HCT116 (cell line): ENCODE data around the gene LSAMP. TPM values are rescaled to one million over a fixed set of nuclear protein-coding genes. Genes with fewer than 3 reads are reported as not detected.

Source experiments
- ATAC-seq: fragments of 200-7000 bp; cut with Tn5 transposase; 2 replicates; pipeline ENCODE4 v1.9.1; 2020; ENCODE audit warnings: mild to moderate bottlenecking, moderate library complexity
- BruUV-seq: library from RNA; stranded (reverse); fragments of 400-500 nt; replicated peaks from 2 replicates; lab custom pipeline; 2021; lab: Mats Ljungman, UMichigan
- CTCF ChIA-PET: fragments of 300-600 bp; sonication (Branson Sonifier 250); formaldehyde crosslinking; loops from one replicate; lab custom pipeline; 2021; ENCODE audit warnings: antibody characterized with exemption; lab: Charles Lee
- POLR2A ChIA-PET: fragments of 300-600, 350-600 bp; sonication (Branson Sonifier 250); formaldehyde crosslinking; loops from one replicate; lab custom pipeline; 2021; ENCODE audit warnings: antibody characterized with exemption; lab: Charles Lee
- RAD21 ChIA-PET, 2 experiments: fragments of 300-600 bp; sonication (Branson Sonifier 250); formaldehyde crosslinking; loops; one replicate each; lab custom pipeline; 2023; ENCODE audit warnings: low total read pairs in 2 of 2; ENCODE audit not compliant: uncharacterized antibody in 2 of 2, unreplicated experiment in 2 of 2, low non-redundant PET in 1 of 2; lab: Charles Lee
- DNase-seq: peaks from one replicate; pipeline ENCODE4 v3.0.0-alpha.2; 2010; ENCODE audit warnings: low read depth, low spot score
- H2AFZ ChIP-seq: fragments of 200-600 bp; shearing (Covaris generic), sonication (generic); 2 replicates; pipeline ENCODE4 v1.6.1; 2017; ENCODE audit warnings: low read depth, mixed run types, mixed read lengths, antibody characterized with exemption, low read length; ENCODE audit not compliant: poor library complexity, severe bottlenecking
- H3K27ac ChIP-seq: 2 replicates; pipeline ENCODE4 v1.5.1; 2012; ENCODE audit warnings: low read depth, low read length
- H3K27me3 ChIP-seq: fragments of 200-600 bp; sonication (generic); 2 replicates; pipeline ENCODE4 v1.6.1; 2016; ENCODE audit warnings: mixed run types, low read length, mixed read lengths; ENCODE audit not compliant: insufficient read depth
- H3K36me3 ChIP-seq, 2 experiments: fragments of 200-500 bp in 1 of 2; fragments of 200-600 bp in 1 of 2; sonication (Bioruptor generic) in 1 of 2; sonication (generic) in 1 of 2; 2 replicates each; pipeline versions ENCODE4 v1.5.1 to v1.6.1; 2014 to 2016; ENCODE audit warnings: low read length in 2 of 2, inconsistent platforms in 1 of 2, mixed read lengths in 1 of 2, mixed run types in 1 of 2; ENCODE audit not compliant: insufficient read depth in 2 of 2, control insufficient read depth in 1 of 2
- H3K4me1 ChIP-seq, 2 experiments: fragments of 200-600 bp in 1 of 2; sonication (generic) in 1 of 2; 2 replicates each; pipeline versions ENCODE4 v1.5.1 to v1.6.1; 2012 to 2017; ENCODE audit warnings: low read length in 2 of 2, inconsistent platforms in 1 of 2, mild to moderate bottlenecking in 1 of 2, mixed read lengths in 1 of 2, mixed run types in 1 of 2, moderate library complexity in 1 of 2; ENCODE audit not compliant: insufficient read depth in 2 of 2, control insufficient read depth in 1 of 2
- H3K4me2 ChIP-seq: fragments of 200-600 bp; sonication (generic); 2 replicates; pipeline ENCODE4 v1.6.1; 2017; ENCODE audit warnings: mixed run types, low read length, mixed read lengths
- H3K4me3 ChIP-seq, 2 experiments: fragments of 200-600 bp in 1 of 2; sonication (generic) in 1 of 2; replicated peaks in 1 of 2; 2 replicates each; pipeline ENCODE4 v1.5.1; 2011 to 2016; ENCODE audit warnings: low read length in 2 of 2, control low read depth in 1 of 2, low read depth in 1 of 2, mild to moderate bottlenecking in 1 of 2, mixed read lengths in 1 of 2, mixed run types in 1 of 2
- H3K79me2 ChIP-seq: fragments of 200-600 bp; sonication (generic); 2 replicates; pipeline ENCODE4 v1.6.1; 2017; ENCODE audit warnings: mild to moderate bottlenecking, mixed run types, low read length, moderate library complexity, mixed read lengths; ENCODE audit not compliant: insufficient read depth
- H3K9ac ChIP-seq: fragments of 200-600 bp; sonication (generic); 2 replicates; pipeline ENCODE4 v1.6.1; 2016; ENCODE audit warnings: low read length, mixed read lengths
- H3K9me2 ChIP-seq: fragments of 200-600 bp; sonication (generic), shearing (Covaris generic); 2 replicates; pipeline ENCODE4 v1.6.1; 2017; ENCODE audit warnings: mixed run types, mild to moderate bottlenecking, moderate library complexity; ENCODE audit not compliant: insufficient read depth
- H3K9me3 ChIP-seq, 2 experiments: fragments of 200-500 bp in 1 of 2; fragments of 200-600 bp in 1 of 2; sonication (Bioruptor generic) in 1 of 2; sonication (generic) in 1 of 2; 2 replicates each; pipeline ENCODE4 v1.6.1; 2014 to 2017; ENCODE audit warnings: low read length in 2 of 2, mixed read lengths in 2 of 2, inconsistent platforms in 1 of 2, low read depth in 1 of 2, mild to moderate bottlenecking in 1 of 2, mixed run types in 1 of 2, moderate library complexity in 1 of 2; ENCODE audit not compliant: control insufficient read depth in 1 of 2, insufficient read depth in 1 of 2
- H4K20me1 ChIP-seq: fragments of 200-600 bp; sonication (generic), shearing (Covaris generic); 2 replicates; pipeline ENCODE4 v1.6.1; 2017; ENCODE audit warnings: mixed run types, mild to moderate bottlenecking, moderate library complexity; ENCODE audit not compliant: insufficient read depth
- CBX3 ChIP-seq: IDR thresholded peaks from 2 replicates; pipeline ENCODE4 v1.6.1; 2012; ENCODE audit warnings: low read depth
- CEBPB ChIP-seq: IDR thresholded peaks from 2 replicates; pipeline ENCODE4 v1.6.1; 2012; ENCODE audit warnings: low read depth
- CTCF ChIP-seq, 3 experiments: fragments of 200-600 bp in 1 of 3; sonication (generic) in 1 of 3; IDR thresholded peaks in 2 of 3; conservative IDR thresholded peaks in 1 of 3; 2 replicates each; pipeline ENCODE4 v1.5.1; 2012 to 2017; ENCODE audit warnings: low read depth in 2 of 3, low read length in 2 of 3, antibody characterized with exemption in 1 of 3, borderline replicate concordance in 1 of 3, control low read depth in 1 of 3, mild to moderate bottlenecking in 1 of 3, mixed read lengths in 1 of 3, mixed run types in 1 of 3, moderate library complexity in 1 of 3; ENCODE audit not compliant: insufficient read depth in 1 of 3
- EGR1 ChIP-seq: IDR thresholded peaks from 2 replicates; pipeline ENCODE4 v1.6.1; 2012; ENCODE audit warnings: low read depth
- EZH2 ChIP-seq: fragments of 200-600 bp; sonication (generic); IDR thresholded peaks from 2 replicates; pipeline ENCODE4 v1.6.1; 2017; ENCODE audit warnings: antibody characterized with exemption, mixed run types
- EZH2phosphoT487 ChIP-seq: fragments of 200-600 bp; IDR thresholded peaks from 2 replicates; pipeline ENCODE4 v1.6.1; 2018; ENCODE audit warnings: antibody characterized with exemption, borderline replicate concordance
- FOSL1 ChIP-seq: IDR thresholded peaks from 2 replicates; pipeline ENCODE4 v1.6.1; 2012; ENCODE audit warnings: low read depth
- JUND ChIP-seq: IDR thresholded peaks from 2 replicates; pipeline ENCODE4 v1.6.1; 2012
- MAX ChIP-seq: IDR thresholded peaks from 2 replicates; pipeline ENCODE4 v1.6.1; 2012
- POLR2AphosphoS5 ChIP-seq: IDR thresholded peaks from 2 replicates; pipeline ENCODE4 v1.6.1; 2011; ENCODE audit warnings: mild to moderate bottlenecking, low read depth, low read length, moderate library complexity
- RAD21 ChIP-seq: IDR thresholded peaks from 2 replicates; pipeline ENCODE4 v1.6.1; 2012; ENCODE audit warnings: low read depth, mild to moderate bottlenecking
- SP1 ChIP-seq: IDR thresholded peaks from 2 replicates; pipeline ENCODE4 v1.6.1; 2012; ENCODE audit warnings: low read depth
- SRF ChIP-seq: IDR thresholded peaks from 2 replicates; pipeline ENCODE4 v1.6.1; 2012; ENCODE audit warnings: low read depth
- TCF7L2 ChIP-seq: IDR thresholded peaks from 2 replicates; pipeline ENCODE4 v1.7.0; 2011; ENCODE audit warnings: borderline replicate concordance, inconsistent platforms; ENCODE audit not compliant: insufficient read depth, insufficient read length; ENCODE audit errors: extremely low read depth
- YY1 ChIP-seq: IDR thresholded peaks from 2 replicates; pipeline ENCODE4 v1.6.1; 2011; ENCODE audit warnings: low read length, low read depth, moderate library complexity, mild to moderate bottlenecking; ENCODE audit not compliant: insufficient replicate concordance; ENCODE audit errors: extremely low read depth
- ZBTB33 ChIP-seq: IDR thresholded peaks from 2 replicates; pipeline ENCODE4 v1.6.1; 2011; ENCODE audit warnings: mild to moderate bottlenecking, low read length, moderate library complexity; ENCODE audit not compliant: insufficient replicate concordance; ENCODE audit errors: extremely low read depth
- ZNF274 ChIP-seq: fragments of 200-500 bp; sonication (Bioruptor generic); IDR thresholded peaks from 2 replicates; pipeline ENCODE4 v1.6.1; 2014; ENCODE audit warnings: mild to moderate bottlenecking, low read depth, low read length, inconsistent platforms
- intact Hi-C: fragments of 100-400 bp; cut with micrococcal nuclease; formaldehyde crosslinking; loops from 2 replicates; pipeline ENCODE4 v1.10.0; 2022
- total RNA-seq: library from RNA; stranded (reverse); gene quantifications from one replicate; pipeline ENCODE4 v1.2.1, GENCODE V29; 2021; ENCODE audit not compliant: unreplicated experiment

LSAMP gene
- total RNA-seq, 1 experiment from 2014 or later, result 0.25 TPM

GRCh38 chr3:116165135-116165534, 280.2 kb downstream of the LSAMP start:
- intact Hi-C loops, result no loop called here

More at GRCh38 chr3:116165135-116165534, 280.2 kb downstream of the LSAMP start:
- ChIA-PET RAD21 (no interaction called here), CTCF (no interaction called here), POLR2A (no interaction called here)
- H3K27me3 ChIP-seq, result peaks cover 4% of the 10 kb centered on the region; the same call in 1 of the 2 replicates
- H3K4me2 ChIP-seq, result no peak overlapping the region
- DNase-seq (no peak), ATAC-seq (no peak)
- H3K36me3 ChIP-seq, result no peaks in the 10 kb centered on the region
- H3K79me2 ChIP-seq, result no peaks in the 10 kb centered on the region
- H3K9ac ChIP-seq, result no peak overlapping the region
- H2AFZ ChIP-seq, result no peak overlapping the region
- no peaks in the 10 kb centered on the region for H4K20me1 ChIP-seq
- H3K4me3 ChIP-seq, result no peak overlapping the region
- H3K27ac ChIP-seq, result no peak overlapping the region
- H3K4me1 ChIP-seq, result no peaks in the 10 kb centered on the region
- H3K9me3 ChIP-seq, result no peaks in the 10 kb centered on the region
- H3K9me2 ChIP-seq, result no peaks in the 10 kb centered on the region
- TF ChIP-seq ZNF274, result no peak
- TF ChIP-seq CEBPB, result no peak
- no peak for TF ChIP-seq SP1
- TF ChIP-seq YY1, result no peak
- TF ChIP-seq SRF, result no peak
- no peak for TF ChIP-seq ZBTB33
- no peak for TF ChIP-seq CTCF (IDR thresholded peaks at IDR 0.05 in 2 of 3, conservative IDR thresholded peaks at IDR 0.05 in 1 of 3; ENCODE audit: borderline replicate concordance in 1 of 3, insufficient read depth in 1 of 3, low read depth in 2 of 3, low read length in 2 of 3)
- no peak for TF ChIP-seq EZH2phosphoT487
- no peak for TF ChIP-seq CBX3
- TF ChIP-seq POLR2AphosphoS5, result no peak
- TF ChIP-seq TCF7L2, result no peak
- TF ChIP-seq JUND, result no peak
- no peak for TF ChIP-seq EGR1
- TF ChIP-seq EZH2, result no peak
- TF ChIP-seq RAD21, result no peak
- TF ChIP-seq MAX, result no peak
- TF ChIP-seq FOSL1, result no peak
- BruUV-seq, result no TSS peak
